Adrenal gland (tissue), 12 donors: ENCODE results near the gene TKT. TPM values are rescaled to one million over a fixed set of nuclear protein-coding genes. Genes with fewer than 3 reads are reported as not detected.
A peak's percentile ranks its signal among the peaks of the same experiment; 100 is the strongest.
"Not testable (repeated sequence)": the region's sequence is repeated elsewhere in the genome, so short reads cannot be mapped to it uniquely, and the experiment has no call there.

Experiments used
- DNase-seq, 7 donors: peaks; one replicate each; pipeline ENCODE4 v3.0.0-alpha.2; 2019 to 2020
- H3K27ac ChIP-seq, 5 donors: fragments of 200-600 bp; sonication (generic) in 4 of 5; 1 replicate in 3 of 5; 2 replicates in 2 of 5; pipeline versions ENCODE4 v1.5.1 to v1.8.0; 2016 to 2020; ENCODE audit warnings: mild to moderate bottlenecking in 1 of 5
- H3K27me3 ChIP-seq: fragments of 200-600 bp; 2 replicates; pipeline ENCODE4 v1.8.0; 2021
- H3K36me3 ChIP-seq, 2 donors: fragments of 200-600 bp; replicated peaks in 1 of 2; 1 replicate in 1 of 2; 2 replicates in 1 of 2; pipeline versions ENCODE4 v1.5.1 to v1.8.0; 2018 to 2022
- H3K4me1 ChIP-seq, 2 donors: fragments of 200-600 bp; replicated peaks in 1 of 2; 1 replicate in 1 of 2; 2 replicates in 1 of 2; pipeline versions ENCODE4 v1.5.1 to v1.8.0; 2018 to 2021
- H3K4me3 ChIP-seq, 4 donors: fragments of 200-600 bp; sonication (generic) in 3 of 4; one replicate each; pipeline ENCODE4 v1.5.1; 2016 to 2018
- H3K9me3 ChIP-seq, 3 donors: fragments of 200-600 bp; sonication (generic) in 1 of 3; replicated peaks in 1 of 3; 1 replicate in 2 of 3; 2 replicates in 1 of 3; pipeline versions ENCODE4 v1.5.1 to v1.8.0; 2016 to 2021
- CTCF ChIP-seq, 6 experiments: fragments of 450-650 bp in 4 of 6; fragments of 200-600 bp in 2 of 6; sonication (generic) in 1 of 6; IDR thresholded peaks; 1 replicate in 5 of 6; 2 replicates in 1 of 6; pipeline versions ENCODE4 v1.5.1 to v1.8.0; 2016 to 2021; ENCODE audit warnings: antibody characterized with exemption in 6 of 6, mild to moderate bottlenecking in 2 of 6, moderate library complexity in 1 of 6
- POLR2A ChIP-seq, 2 donors: fragments of 450-650 bp; IDR thresholded peaks; one replicate each; pipeline ENCODE4 v1.6.1; 2017; ENCODE audit warnings: antibody characterized with exemption in 2 of 2, mild to moderate bottlenecking in 2 of 2, moderate library complexity in 1 of 2
- WGBS, 4 donors: extraction: QIAGEN DNeasy Blood & Tissue Kit in 2 of 4; methylation state at CpG; one replicate each; pipeline versions ENCODE4 v1.1.5 to v1.1.7; 2013 to 2017; 5-methylcytosine and 5-hydroxymethylcytosine counted together
- intact Hi-C, 2 donors: fragments of 100-400 bp; cut with DNase I; formaldehyde crosslinking; loops; one replicate each; pipeline versions ENCODE4 v1.14.1 to v1.15.0; 2022 to 2023
- polyA plus RNA-seq, 3 donors: library from polyadenylated mRNA; stranded (reverse); fragments of 200-250 nt in 2 of 3; fragments of 350-450 nt in 1 of 3; fragmentation: Illumina TruSeq in 1 of 3; extraction: RNeasy Lipid Tissue Mini Kit (QIAGEN cat#74804) in 1 of 3; gene quantifications; one replicate each; pipeline ENCODE4 v1.2.3, GENCODE V29; 2013 to 2014
- total RNA-seq, 9 donors: library from RNA; depleted of rRNA in 4 of 9; stranded (reverse); fragments of >200 nt in 4 of 9; fragments of 120-200 nt in 1 of 9; fragmentation: NEBNext Ultra II Directional in 1 of 9; extraction: Animal tissue kit (Norgen Biotek cat#: 25700) in 1 of 9; gene quantifications; one replicate each; pipeline versions ENCODE4 v1.1.0 to v1.2.4, GENCODE V29; 2013 to 2023
- donor health status: healthy with polysubstance abuse.
- donor health status: Bipolar disorder and iron deficiency.
- donor health status: DM: yes; HTN: yes; CAD: no.
- donor health status: DM: no; HTN: no; CAD: no.
- donor health status: DM: no; HTN: no; CAD: no.
- donor health status: DM: yes; HTN: yes; CAD: no.

The TKT gene
- total and polyA plus RNA-seq, 12 donors = 131 to 516 (median 276) TPM

GRCh38 chr3:53300826-53301225 lies 45.0 kb upstream of the TKT start:
- H3K9me3 ChIP-seq = no peaks in the 10 kb centered on the region
- no peaks in the 10 kb centered on the region for H3K27me3 ChIP-seq
- WGBS, 4 donors = 69 to 76% (median 71%) methylated on average over 3 of the region's 3 CpGs
- intact Hi-C loops = no loop called here
- no peak for DNase-seq
- peaks cover 19 to 30% of the 10 kb centered on the region in 2 donors for H3K4me1 ChIP-seq
- H3K4me3 ChIP-seq = no peak overlapping the region
- peaks cover 0 to 40% of the 10 kb centered on the region in 2 donors for H3K36me3 ChIP-seq
- TF ChIP-seq POLR2A (IDR thresholded peaks at IDR 0.05) (no peak), CTCF (IDR thresholded peaks at IDR 0.05) (no peak)
- H3K27ac ChIP-seq = no peak overlapping the region

GRCh38 chr3:53299611-53300023 lies 43.8 kb upstream of the TKT start:
- not testable (repeated sequence) for H3K9me3 ChIP-seq, H3K27ac ChIP-seq, H3K4me3 ChIP-seq, H3K27me3 ChIP-seq
- intact Hi-C loops = loop anchor here (10.0 kb wide), 3 partner anchors 45 to 415 kb away; partner anchors contain the start of gene DCP1A (in 1 of the 2)
- TF ChIP-seq CTCF (IDR thresholded peaks at IDR 0.05) = peak; percentile 76 to 96 (median 92)
- DNase-seq = peak in 1 of 7 donors; percentile 26
- peaks cover 0 to 40% of the 10 kb centered on the region in 2 donors for H3K36me3 ChIP-seq
- H3K4me1 ChIP-seq = peaks cover 21 to 35% of the 10 kb centered on the region in 2 donors
- WGBS, 4 donors = 38 to 49% (median 43%) methylated on average over 5 of the region's 5 CpGs

- Histone ChIP-seq H3K4me1 (peaks cover 8 to 19% of the 10 kb centered on the region in 2 donors), H3K27me3 (no peaks in the 10 kb centered on the region), H3K36me3 (peaks cover 0 to 27% of the 10 kb centered on the region in 2 donors), H3K4me3 (no peak overlapping the region), H3K9me3 (no peaks in the 10 kb centered on the region), H3K27ac (peak overlapping the region in 2 of 5 donors; percentile 11 to 44)
- 35 to 54% (median 47%) methylated on average over 1 of the region's 1 CpG for WGBS, 4 donors
- TF ChIP-seq CTCF (IDR thresholded peaks at IDR 0.05) = no peak
- no peak for TF ChIP-seq POLR2A (IDR thresholded peaks at IDR 0.05)
- intact Hi-C loops = loop anchor here (10.0 kb wide), 3 partner anchors 49 to 419 kb away; partner anchors contain the start of gene DCP1A (in 1 of the 2)
- no peak for DNase-seq
Observed at GRCh38 chr3:53295410-53295809, 39.6 kb upstream of the TKT start.

GRCh38 chr3:53293867-53294266 lies 38.0 kb upstream of the TKT start:
- no peaks in the 10 kb centered on the region for H3K9me3 ChIP-seq
- TF ChIP-seq POLR2A (IDR thresholded peaks at IDR 0.05) = no peak
- TF ChIP-seq CTCF (IDR thresholded peaks at IDR 0.05) = no peak
- H3K27me3 ChIP-seq = no peaks in the 10 kb centered on the region
- WGBS, 4 donors = 87 to 95% (median 92%) methylated on average over 8 of the region's 8 CpGs
- no peak overlapping the region for H3K4me3 ChIP-seq
- intact Hi-C loops = loop anchor here (10.0 kb wide), 3 partner anchors 51 to 421 kb away; partner anchors contain the start of gene DCP1A (in 1 of the 2)
- no peak overlapping the region for H3K27ac ChIP-seq
- peaks cover 8 to 15% of the 10 kb centered on the region in 2 donors for H3K4me1 ChIP-seq
- peaks cover 0 to 27% of the 10 kb centered on the region in 2 donors for H3K36me3 ChIP-seq
- DNase-seq = no peak
